ENCODE data around the gene LBP.

DNA sequence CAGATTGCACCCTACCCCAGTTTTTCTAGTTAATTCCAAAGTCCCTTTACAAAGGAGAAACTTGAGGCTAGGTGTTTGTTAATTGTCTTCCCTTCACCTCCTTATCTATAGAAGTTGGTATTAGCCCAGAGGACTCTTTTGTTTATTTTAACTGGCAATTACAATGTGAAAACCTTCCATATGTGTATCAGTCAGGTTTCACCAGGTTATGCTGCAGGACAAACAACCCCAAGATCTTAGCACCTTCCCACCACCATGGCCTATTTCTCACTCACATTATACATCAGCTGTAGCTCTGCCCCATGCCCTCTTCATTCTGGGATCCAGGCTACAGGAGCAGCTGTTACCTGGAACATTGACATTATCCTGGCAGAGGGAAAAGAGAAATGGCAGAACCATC, 57.7 kb downstream of the LBP start:
- no peak for TF ChIP-seq CTCF (IDR thresholded peaks at IDR 0.05)
- no peak for TF ChIP-seq POLR2A (IDR thresholded peaks at IDR 0.05)
